SK-N-SH (cell line): ENCODE measurements around the gene CCDC126. TPM values are rescaled to one million over a fixed set of nuclear protein-coding genes. Genes with fewer than 3 reads are reported as not detected.

Source experiments
- CTCF ChIA-PET: fragments of 300-600, 350-600 bp; formaldehyde crosslinking; extraction: SDS; loops from one replicate; lab custom pipeline; 2021; lab: Yijun Ruan, JAX
- POLR2A ChIA-PET: fragments of 350-600 bp; sonication (Branson Sonifier 250); formaldehyde crosslinking; extraction: SDS; loops from one replicate; lab custom pipeline; 2020; ENCODE audit warnings: antibody characterized with exemption, inconsistent platforms; lab: Yijun Ruan, JAX
- DNase-seq: peaks from one replicate; pipeline ENCODE4 v3.0.0; 2012
- H2AFZ ChIP-seq: fragments of 200-600 bp; sonication (generic); 2 replicates; pipeline ENCODE4 v1.8.1; 2016; ENCODE audit warnings: antibody characterized with exemption, mild to moderate bottlenecking, low read depth
- H3F3A ChIP-seq: fragments of 200-600 bp; sonication (generic); replicated peaks from 2 replicates; pipeline ENCODE3; 2016; ENCODE audit warnings: antibody characterized with exemption, mild to moderate bottlenecking; ENCODE audit not compliant: insufficient read depth
- H3K27ac ChIP-seq, 2 experiments: fragments of 200-500 bp in 1 of 2; fragments of 200-600 bp in 1 of 2; sonication (Bioruptor generic) in 1 of 2; sonication (generic), shearing (Covaris generic) in 1 of 2; 2 replicates each; pipeline versions ENCODE4 v1.5.1 to v1.6.1; 2014 to 2016; ENCODE audit warnings: low read depth in 2 of 2, inconsistent platforms in 1 of 2, low read length in 1 of 2, mild to moderate bottlenecking in 1 of 2, mixed read lengths in 1 of 2
- H3K27me3 ChIP-seq: fragments of 200-600 bp; sonication (generic), shearing (Covaris generic); 2 replicates; pipeline ENCODE4 v1.6.1; 2016; ENCODE audit warnings: mixed run types; ENCODE audit not compliant: insufficient read depth
- H3K36me3 ChIP-seq, 2 experiments: fragments of 200-500 bp in 1 of 2; fragments of 200-600 bp in 1 of 2; sonication (Bioruptor generic) in 1 of 2; sonication (generic) in 1 of 2; replicated peaks in 1 of 2; 2 replicates each; pipeline versions ENCODE3 to v1.5.1; 2014 to 2016; ENCODE audit warnings: low read length in 1 of 2, mild to moderate bottlenecking in 1 of 2; ENCODE audit not compliant: insufficient read depth in 2 of 2, control insufficient read depth in 1 of 2
- H3K4me1 ChIP-seq, 2 experiments: fragments of 200-500 bp in 1 of 2; fragments of 200-600 bp in 1 of 2; sonication (Bioruptor generic) in 1 of 2; sonication (generic), shearing (Covaris generic) in 1 of 2; 2 replicates each; pipeline versions ENCODE4 v1.5.1 to v1.6.1; 2014 to 2016; ENCODE audit warnings: low read depth in 1 of 2, low read length in 1 of 2, mixed run types in 1 of 2; ENCODE audit not compliant: insufficient read depth in 2 of 2, control insufficient read depth in 1 of 2
- H3K4me2 ChIP-seq: fragments of 200-600 bp; sonication (generic), shearing (Covaris generic); 2 replicates; pipeline ENCODE4 v1.6.1; 2017; ENCODE audit warnings: mixed run types
- H3K4me3 ChIP-seq, 2 experiments: fragments of 200-500 bp in 1 of 2; fragments of 200-600 bp in 1 of 2; sonication (Bioruptor generic) in 1 of 2; sonication (generic), shearing (Covaris generic) in 1 of 2; 2 replicates each; pipeline versions ENCODE4 v1.5.1 to v1.8.1; 2014 to 2016; ENCODE audit warnings: low read depth in 2 of 2, inconsistent platforms in 1 of 2, low read length in 1 of 2, mild to moderate bottlenecking in 1 of 2, mixed read lengths in 1 of 2, moderate library complexity in 1 of 2
- H3K79me2 ChIP-seq: fragments of 200-600 bp; sonication (generic); 2 replicates; pipeline ENCODE4 v1.8.1; 2017; ENCODE audit warnings: mild to moderate bottlenecking; ENCODE audit not compliant: insufficient read depth
- H3K9ac ChIP-seq: fragments of 200-600 bp; sonication (generic); 2 replicates; pipeline ENCODE4 v1.6.1; 2017; ENCODE audit warnings: mixed run types
- H3K9me2 ChIP-seq: fragments of 200-600 bp; sonication (generic); 2 replicates; pipeline ENCODE4 v1.6.1; 2017; ENCODE audit warnings: mixed run types
- H3K9me3 ChIP-seq: fragments of 200-600 bp; sonication (generic); 2 replicates; pipeline ENCODE4 v1.6.1; 2017; ENCODE audit warnings: mixed run types, mild to moderate bottlenecking, moderate library complexity
- H4K20me1 ChIP-seq: fragments of 200-600 bp; sonication (generic); 2 replicates; pipeline ENCODE4 v1.6.1; 2017; ENCODE audit warnings: mild to moderate bottlenecking, mixed run types; ENCODE audit not compliant: insufficient read depth
- ELF1 ChIP-seq: IDR thresholded peaks from 2 replicates; pipeline ENCODE4 v1.4.0; 2012
- EP300 ChIP-seq, 2 experiments: IDR thresholded peaks; 2 replicates each; pipeline versions ENCODE4 v1.4.0 to v1.6.1; 2012; ENCODE audit warnings: borderline replicate concordance in 1 of 2, low read depth in 1 of 2, low read length in 1 of 2
- EZH2phosphoT487 ChIP-seq: fragments of 200-600 bp; sonication (generic); IDR thresholded peaks from 2 replicates; pipeline ENCODE4 v1.6.1; 2017; ENCODE audit warnings: low read depth, mixed run types, mild to moderate bottlenecking, antibody characterized with exemption, moderate library complexity, borderline replicate concordance
- FOSL2 ChIP-seq: IDR thresholded peaks from 2 replicates; pipeline ENCODE4 v1.4.0; 2012; ENCODE audit warnings: low read depth, mild to moderate bottlenecking, moderate library complexity, borderline replicate concordance
- FOXJ3 ChIP-seq: sonication (generic); formaldehyde crosslinking; IDR thresholded peaks from 2 replicates; pipeline ENCODE4 v1.5.1; 2020; ENCODE audit warnings: mild to moderate bottlenecking, missing genetic modification reagents
- GABPA ChIP-seq: IDR thresholded peaks from 2 replicates; pipeline ENCODE4 v1.4.0; 2012; ENCODE audit warnings: low read depth, mild to moderate bottlenecking
- MEF2A ChIP-seq: IDR thresholded peaks from 2 replicates; pipeline ENCODE4 v1.4.0; 2012; ENCODE audit warnings: low read depth, borderline replicate concordance
- MXI1 ChIP-seq: IDR thresholded peaks from 2 replicates; pipeline ENCODE4 v1.6.1; 2012; ENCODE audit warnings: mild to moderate bottlenecking, low read depth, low read length, improper control_type of control experiment
- NFIC ChIP-seq: IDR thresholded peaks from 2 replicates; pipeline ENCODE4 v1.4.0; 2012; ENCODE audit warnings: borderline replicate concordance
- NRF1 ChIP-seq: IDR thresholded peaks from 2 replicates; pipeline ENCODE4 v1.6.1; 2012; ENCODE audit warnings: low read depth, mild to moderate bottlenecking, low read length
- RCOR1 ChIP-seq: fragments of 150-350 bp; IDR thresholded peaks from 2 replicates; pipeline ENCODE4 v1.6.1; 2017; ENCODE audit warnings: antibody characterized with exemption, low read length
- RXRA ChIP-seq: IDR thresholded peaks from 2 replicates; pipeline ENCODE4 v1.4.0; 2012; ENCODE audit warnings: low read depth, mild to moderate bottlenecking, borderline replicate concordance
- TCF12 ChIP-seq: IDR thresholded peaks from 2 replicates; pipeline ENCODE4 v1.4.0; 2012
- YY1 ChIP-seq: IDR thresholded peaks from 2 replicates; pipeline ENCODE4 v1.4.0; 2012; ENCODE audit warnings: low read depth, mild to moderate bottlenecking
- WGBS: methylation state at CpG from one replicate; pipeline ENCODE4 v1.1.6; 2017; ENCODE audit warnings: low lambda C conversion rate; 5-methylcytosine and 5-hydroxymethylcytosine counted together
- polyA plus RNA-seq, 3 experiments: library from polyadenylated mRNA; depleted of rRNA; stranded (reverse); fragments of >200 nt; gene quantifications; 2 replicates each; pipeline ENCODE4 v1.2.3, GENCODE V29; 2012
- TF ChIP-seq, protein P1 (sequence below): IDR thresholded peaks from 2 replicates; pipeline ENCODE4 v1.4.0; 2012; ENCODE audit warnings: low read depth, borderline replicate concordance
- TF ChIP-seq, protein P2 (sequence below): IDR thresholded peaks from 2 replicates; pipeline ENCODE4 v1.4.0; 2012; ENCODE audit warnings: low read depth
- TF ChIP-seq, protein P3 (sequence below): IDR thresholded peaks from 2 replicates; pipeline ENCODE4 v1.6.1; 2012; ENCODE audit warnings: mild to moderate bottlenecking, low read depth, low read length, moderate library complexity
- TF ChIP-seq, protein P4 (sequence below): fragments of 200-600 bp; sonication (generic); IDR thresholded peaks from 2 replicates; pipeline ENCODE4 v1.6.1; 2017; ENCODE audit warnings: antibody characterized with exemption, mild to moderate bottlenecking, moderate library complexity

CCDC126 gene
- polyA plus RNA-seq, 1 of the 3 experiments (the other 2 are of a cell fraction): 5.5 TPM

DNA sequence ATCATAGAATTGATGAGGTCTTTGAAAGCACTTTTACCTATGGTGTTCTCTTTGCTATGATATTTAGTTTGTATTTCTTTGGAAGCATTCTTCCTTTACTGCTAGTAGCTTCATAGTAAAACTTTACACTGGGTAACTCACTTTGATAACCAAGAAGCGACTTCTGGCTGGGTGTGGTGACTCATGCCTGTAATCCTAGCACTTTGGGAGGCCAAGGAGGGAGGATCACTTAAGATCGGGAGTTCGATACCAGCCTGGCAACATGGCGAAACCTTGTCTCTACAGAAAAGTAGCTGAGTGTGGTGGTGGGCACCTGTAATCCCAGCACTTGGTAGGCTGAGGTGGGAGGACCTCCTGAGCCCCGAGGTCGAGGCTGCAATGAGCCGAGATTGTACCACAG lies 36.2 kb downstream of the CCDC126 start:
- Histone ChIP-seq H3F3A (no peaks in the 10 kb centered on the region), H3K79me2 (no peaks in the 10 kb centered on the region), H3K27ac (no peak overlapping the region), H3K4me3 (no peak overlapping the region), H3K4me2 (no peak overlapping the region), H4K20me1 (no peaks in the 10 kb centered on the region; the same call in 1 of the 2 replicates), H3K4me1 (no peaks in the 10 kb centered on the region), H3K27me3 (no peaks in the 10 kb centered on the region), H3K9me3 (no peaks in the 10 kb centered on the region), H3K9me2 (no peaks in the 10 kb centered on the region), H3K36me3 (no peaks in the 10 kb centered on the region), H3K9ac (no peak overlapping the region), H2AFZ (no peak overlapping the region)
- TF ChIP-seq, protein P1, sequence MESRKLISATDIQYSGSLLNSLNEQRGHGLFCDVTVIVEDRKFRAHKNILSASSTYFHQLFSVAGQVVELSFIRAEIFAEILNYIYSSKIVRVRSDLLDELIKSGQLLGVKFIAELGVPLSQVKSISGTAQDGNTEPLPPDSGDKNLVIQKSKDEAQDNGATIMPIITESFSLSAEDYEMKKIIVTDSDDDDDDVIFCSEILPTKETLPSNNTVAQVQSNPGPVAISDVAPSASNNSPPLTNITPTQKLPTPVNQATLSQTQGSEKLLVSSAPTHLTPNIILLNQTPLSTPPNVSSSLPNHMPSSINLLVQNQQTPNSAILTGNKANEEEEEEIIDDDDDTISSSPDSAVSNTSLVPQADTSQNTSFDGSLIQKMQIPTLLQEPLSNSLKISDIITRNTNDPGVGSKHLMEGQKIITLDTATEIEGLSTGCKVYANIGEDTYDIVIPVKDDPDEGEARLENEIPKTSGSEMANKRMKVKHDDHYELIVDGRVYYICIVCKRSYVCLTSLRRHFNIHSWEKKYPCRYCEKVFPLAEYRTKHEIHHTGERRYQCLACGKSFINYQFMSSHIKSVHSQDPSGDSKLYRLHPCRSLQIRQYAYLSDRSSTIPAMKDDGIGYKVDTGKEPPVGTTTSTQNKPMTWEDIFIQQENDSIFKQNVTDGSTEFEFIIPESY: no peak
- no peak for TF ChIP-seq NRF1
- TF ChIP-seq TCF12: no peak
- TF ChIP-seq RCOR1: no peak
- no peak for TF ChIP-seq MEF2A
- TF ChIP-seq RXRA: no peak
- POLR2A ChIA-PET: no interaction called here
- CTCF ChIA-PET: interaction anchor here (1.0 to 1.4 kb wide), 2 partner anchors 86 to 361 kb away, joined by 3 to 4 read pairs; no protein-coding TSS in a partner anchor
- 92% methylated on average over 7 of the region's 7 CpGs for WGBS
- no peak for DNase-seq

DNA sequence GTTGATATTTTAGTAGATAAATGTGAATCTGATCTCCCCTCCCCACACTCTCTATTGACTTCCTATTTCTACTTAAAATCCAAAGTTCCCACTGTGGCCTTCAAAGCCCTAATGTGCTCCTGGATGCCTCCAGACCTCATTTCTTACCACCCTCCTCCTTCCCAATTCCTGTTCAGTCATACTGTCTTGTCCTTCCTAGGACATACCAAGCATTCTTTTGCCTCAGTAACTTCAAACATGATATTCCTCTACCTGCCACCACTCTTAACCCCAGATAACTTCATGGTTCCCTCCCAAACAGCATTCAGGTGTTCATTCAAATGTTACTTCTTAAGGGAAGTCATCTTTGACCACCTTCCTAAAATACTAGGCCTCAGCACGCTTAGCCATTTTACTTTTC lies 48.6 kb downstream of the CCDC126 start:
- TF ChIP-seq NFIC (no peak), ELF1 (no peak), EP300 (IDR thresholded peaks at IDR 0.05; ENCODE audit: borderline replicate concordance in 1 of 2, low read depth in 1 of 2, low read length in 1 of 2) (no peak), EZH2phosphoT487 (no peak), RCOR1 (no peak), FOXJ3 (CRISPR knock-in tag) (no peak), YY1 (no peak), GABPA (no peak), FOSL2 (no peak), MXI1 (no peak)
- TF ChIP-seq, protein P2, sequence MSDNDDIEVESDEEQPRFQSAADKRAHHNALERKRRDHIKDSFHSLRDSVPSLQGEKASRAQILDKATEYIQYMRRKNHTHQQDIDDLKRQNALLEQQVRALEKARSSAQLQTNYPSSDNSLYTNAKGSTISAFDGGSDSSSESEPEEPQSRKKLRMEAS: no peak
- TF ChIP-seq, protein P3, sequence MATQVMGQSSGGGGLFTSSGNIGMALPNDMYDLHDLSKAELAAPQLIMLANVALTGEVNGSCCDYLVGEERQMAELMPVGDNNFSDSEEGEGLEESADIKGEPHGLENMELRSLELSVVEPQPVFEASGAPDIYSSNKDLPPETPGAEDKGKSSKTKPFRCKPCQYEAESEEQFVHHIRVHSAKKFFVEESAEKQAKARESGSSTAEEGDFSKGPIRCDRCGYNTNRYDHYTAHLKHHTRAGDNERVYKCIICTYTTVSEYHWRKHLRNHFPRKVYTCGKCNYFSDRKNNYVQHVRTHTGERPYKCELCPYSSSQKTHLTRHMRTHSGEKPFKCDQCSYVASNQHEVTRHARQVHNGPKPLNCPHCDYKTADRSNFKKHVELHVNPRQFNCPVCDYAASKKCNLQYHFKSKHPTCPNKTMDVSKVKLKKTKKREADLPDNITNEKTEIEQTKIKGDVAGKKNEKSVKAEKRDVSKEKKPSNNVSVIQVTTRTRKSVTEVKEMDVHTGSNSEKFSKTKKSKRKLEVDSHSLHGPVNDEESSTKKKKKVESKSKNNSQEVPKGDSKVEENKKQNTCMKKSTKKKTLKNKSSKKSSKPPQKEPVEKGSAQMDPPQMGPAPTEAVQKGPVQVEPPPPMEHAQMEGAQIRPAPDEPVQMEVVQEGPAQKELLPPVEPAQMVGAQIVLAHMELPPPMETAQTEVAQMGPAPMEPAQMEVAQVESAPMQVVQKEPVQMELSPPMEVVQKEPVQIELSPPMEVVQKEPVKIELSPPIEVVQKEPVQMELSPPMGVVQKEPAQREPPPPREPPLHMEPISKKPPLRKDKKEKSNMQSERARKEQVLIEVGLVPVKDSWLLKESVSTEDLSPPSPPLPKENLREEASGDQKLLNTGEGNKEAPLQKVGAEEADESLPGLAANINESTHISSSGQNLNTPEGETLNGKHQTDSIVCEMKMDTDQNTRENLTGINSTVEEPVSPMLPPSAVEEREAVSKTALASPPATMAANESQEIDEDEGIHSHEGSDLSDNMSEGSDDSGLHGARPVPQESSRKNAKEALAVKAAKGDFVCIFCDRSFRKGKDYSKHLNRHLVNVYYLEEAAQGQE: no peak
- TF ChIP-seq, protein P4, sequence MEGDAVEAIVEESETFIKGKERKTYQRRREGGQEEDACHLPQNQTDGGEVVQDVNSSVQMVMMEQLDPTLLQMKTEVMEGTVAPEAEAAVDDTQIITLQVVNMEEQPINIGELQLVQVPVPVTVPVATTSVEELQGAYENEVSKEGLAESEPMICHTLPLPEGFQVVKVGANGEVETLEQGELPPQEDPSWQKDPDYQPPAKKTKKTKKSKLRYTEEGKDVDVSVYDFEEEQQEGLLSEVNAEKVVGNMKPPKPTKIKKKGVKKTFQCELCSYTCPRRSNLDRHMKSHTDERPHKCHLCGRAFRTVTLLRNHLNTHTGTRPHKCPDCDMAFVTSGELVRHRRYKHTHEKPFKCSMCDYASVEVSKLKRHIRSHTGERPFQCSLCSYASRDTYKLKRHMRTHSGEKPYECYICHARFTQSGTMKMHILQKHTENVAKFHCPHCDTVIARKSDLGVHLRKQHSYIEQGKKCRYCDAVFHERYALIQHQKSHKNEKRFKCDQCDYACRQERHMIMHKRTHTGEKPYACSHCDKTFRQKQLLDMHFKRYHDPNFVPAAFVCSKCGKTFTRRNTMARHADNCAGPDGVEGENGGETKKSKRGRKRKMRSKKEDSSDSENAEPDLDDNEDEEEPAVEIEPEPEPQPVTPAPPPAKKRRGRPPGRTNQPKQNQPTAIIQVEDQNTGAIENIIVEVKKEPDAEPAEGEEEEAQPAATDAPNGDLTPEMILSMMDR: no peak
- H2AFZ ChIP-seq: no peak overlapping the region
- H4K20me1 ChIP-seq: no peaks in the 10 kb centered on the region
- ChIA-PET POLR2A (no interaction called here), CTCF (interaction anchor here (2.0 kb wide), 1 partner anchor 34 kb away, joined by 4 read pairs; the partner anchor contains the start of gene FAM221A)
- no peaks in the 10 kb centered on the region for H3F3A ChIP-seq
- H3K4me3 ChIP-seq: no peak overlapping the region
- no peaks in the 10 kb centered on the region for H3K4me1 ChIP-seq
- no peak for DNase-seq
- no peak overlapping the region for H3K9ac ChIP-seq
- no peaks in the 10 kb centered on the region for H3K9me3 ChIP-seq
- H3K79me2 ChIP-seq: no peaks in the 10 kb centered on the region
- no peaks in the 10 kb centered on the region for H3K27me3 ChIP-seq
- 88% methylated on average over 1 of the region's 1 CpG for WGBS
- H3K4me2 ChIP-seq: no peak overlapping the region
- no peaks in the 10 kb centered on the region for H3K36me3 ChIP-seq
- no peaks in the 10 kb centered on the region for H3K9me2 ChIP-seq
- H3K27ac ChIP-seq: no peak overlapping the region
